PC-9 (cell line): ENCODE data around the gene USP24. TPM values are rescaled to one million over a fixed set of nuclear protein-coding genes. Genes with fewer than 3 reads are reported as not detected.

Experiments
- BruUV-seq: library from RNA; stranded (reverse); fragments of 400-500 nt; replicated peaks from 2 replicates; lab custom pipeline; 2021; lab: Mats Ljungman, UMichigan
- CTCF ChIA-PET: fragments of 300-600 bp; sonication (Branson Sonifier 250); formaldehyde crosslinking; loops from one replicate; lab custom pipeline; 2022; ENCODE audit warnings: antibody characterized with exemption; lab: Charles Lee
- POLR2A ChIA-PET: fragments of 300-600 bp; sonication (Branson Sonifier 250); formaldehyde crosslinking; loops from one replicate; lab custom pipeline; 2022; ENCODE audit warnings: antibody characterized with exemption; ENCODE audit not compliant: unreplicated experiment; lab: Charles Lee
- DNase-seq, 2 experiments: peaks; one replicate each; pipeline versions ENCODE4 v3.0.0 to v3.0.0-alpha.2; 2015 to 2022; ENCODE audit warnings: mixed read lengths in 1 of 2
- H2AFZ ChIP-seq: fragments of 200-600 bp; sonication (generic); 2 replicates; pipeline ENCODE4 v1.8.1; 2017; ENCODE audit warnings: antibody characterized with exemption
- H3F3A ChIP-seq: fragments of 200-600 bp; sonication (generic); 2 replicates; pipeline ENCODE4 v1.8.1; 2017; ENCODE audit warnings: antibody characterized with exemption, mild to moderate bottlenecking, low read depth; ENCODE audit not compliant: insufficient read depth
- H3K27ac ChIP-seq: fragments of 200-600 bp; sonication (generic); 2 replicates; pipeline ENCODE4 v1.6.1; 2016; ENCODE audit warnings: mixed run types
- H3K27me3 ChIP-seq: fragments of 200-600 bp; sonication (generic); 2 replicates; pipeline ENCODE4 v1.6.1; 2016; ENCODE audit warnings: low read depth, mixed run types; ENCODE audit not compliant: insufficient read depth
- H3K36me3 ChIP-seq: fragments of 200-600 bp; sonication (generic); 2 replicates; pipeline ENCODE4 v1.6.1; 2016; ENCODE audit warnings: low read depth, mixed run types
- H3K4me1 ChIP-seq: fragments of 200-600 bp; sonication (generic); replicated peaks from 2 replicates; pipeline ENCODE4 v1.6.1; 2016; ENCODE audit warnings: mixed run types; ENCODE audit not compliant: insufficient read depth
- H3K4me2 ChIP-seq: fragments of 200-600 bp; sonication (generic); 2 replicates; pipeline ENCODE4 v1.6.1; 2017; ENCODE audit warnings: mixed run types
- H3K4me3 ChIP-seq: fragments of 200-600 bp; sonication (generic); 2 replicates; pipeline ENCODE4 v1.6.1; 2016; ENCODE audit warnings: mixed run types
- H3K79me2 ChIP-seq: fragments of 200-600 bp; sonication (generic); 2 replicates; pipeline ENCODE4 v1.6.1; 2017; ENCODE audit warnings: low read depth, mixed run types
- H3K9me2 ChIP-seq: fragments of 200-600 bp; sonication (generic); 2 replicates; pipeline ENCODE4 v1.8.1; 2017; ENCODE audit warnings: mild to moderate bottlenecking; ENCODE audit not compliant: insufficient read depth
- H3K9me3 ChIP-seq: fragments of 200-600 bp; sonication (generic); 2 replicates; pipeline ENCODE4 v1.8.1; 2016; ENCODE audit warnings: low read depth; ENCODE audit not compliant: insufficient read depth
- H4K20me1 ChIP-seq: fragments of 200-600 bp; sonication (generic); 2 replicates; pipeline ENCODE4 v1.8.1; 2017; ENCODE audit not compliant: insufficient read depth
- CTCF ChIP-seq: fragments of 200-600 bp; sonication (generic); conservative IDR thresholded peaks from 2 replicates; pipeline ENCODE4 v1.6.1; 2017; ENCODE audit warnings: mixed run types, antibody characterized with exemption, mild to moderate bottlenecking, moderate library complexity
- EZH2 ChIP-seq: fragments of 200-600 bp; sonication (generic); IDR thresholded peaks from 2 replicates; pipeline ENCODE4 v1.8.0; 2017; ENCODE audit warnings: antibody characterized with exemption, low read depth
- intact Hi-C: fragments of 100-400 bp; cut with micrococcal nuclease; formaldehyde crosslinking; loops from one replicate; pipeline ENCODE4 v1.10.0; 2022; ENCODE audit not compliant: unreplicated experiment
- total RNA-seq: library from RNA; stranded (reverse); gene quantifications from 2 replicates; pipeline ENCODE4 v1.2.3, GENCODE V29; 2021

The USP24 gene
- total RNA-seq, 1 experiment from 2014 or later = 61.0 TPM

- Histone ChIP-seq H3K27ac (peak overlapping the region; percentile 87), H3F3A (peaks cover 36% of the 10 kb centered on the region; the same call in 1 of the 2 replicates), H3K9me3 (no peaks in the 10 kb centered on the region), H3K79me2 (peaks cover 42% of the 10 kb centered on the region), H3K36me3 (no peaks in the 10 kb centered on the region; the same call in 1 of the 2 replicates), H4K20me1 (peaks cover 6% of the 10 kb centered on the region; the same call in 1 of the 2 replicates), H3K9me2 (no peaks in the 10 kb centered on the region), H3K4me1 (peaks cover 38% of the 10 kb centered on the region), H2AFZ (no peak overlapping the region), H3K4me3 (no peak overlapping the region; the same call in 1 of the 2 replicates), H3K4me2 (peak overlapping the region; percentile 87), H3K27me3 (no peaks in the 10 kb centered on the region)
- BruUV-seq = no TSS peak
- peak in 1 of 2 experiments; percentile 63 for DNase-seq
- intact Hi-C loops = loop anchor here (2.0 kb wide), 1 partner anchor 59 kb away; no protein-coding TSS in a partner anchor
- ChIA-PET POLR2A (interaction anchor here (0.7 kb wide), 1 partner anchor 213 kb away, joined by 3 read pairs; no protein-coding TSS in a partner anchor), CTCF (no interaction called here)
- TF ChIP-seq CTCF (no peak), EZH2 (no peak)
Measured at GRCh38 chr1:55217226-55217986, 2.2 kb upstream of the USP24 start.

GRCh38 chr1:55216096-55216495 is 932 bp upstream of the USP24 start:
- peak overlapping the region; percentile 87 for H2AFZ ChIP-seq
- TSS peak; percentile 81 for BruUV-seq
- no peaks in the 10 kb centered on the region for H3K27me3 ChIP-seq
- H3K27ac ChIP-seq = peak overlapping the region; percentile 87
- POLR2A ChIA-PET = interaction anchor here (0.6 kb wide), 1 partner anchor 340 kb away, joined by 4 read pairs; no protein-coding TSS in a partner anchor
- H3K4me2 ChIP-seq = peak overlapping the region; percentile 87
- no peaks in the 10 kb centered on the region; the same call in 1 of the 2 replicates for H3K36me3 ChIP-seq
- peak overlapping the region; percentile 92 for H3K4me3 ChIP-seq
- peaks cover 51% of the 10 kb centered on the region for H3K4me1 ChIP-seq
- CTCF ChIA-PET = no interaction called here
- intact Hi-C loops = loop anchor here (2.0 kb wide), 1 partner anchor 61 kb away; no protein-coding TSS in a partner anchor
- H4K20me1 ChIP-seq = peaks cover 9% of the 10 kb centered on the region; the same call in 1 of the 2 replicates
- DNase-seq = no peak
- peaks cover 55% of the 10 kb centered on the region for H3K79me2 ChIP-seq
- TF ChIP-seq CTCF = no peak
- no peak for TF ChIP-seq EZH2
- H3K9me2 ChIP-seq = no peaks in the 10 kb centered on the region
- H3F3A ChIP-seq = peaks cover 36% of the 10 kb centered on the region; the same call in 1 of the 2 replicates
- H3K9me3 ChIP-seq = no peaks in the 10 kb centered on the region

GRCh38 chr1:55214934-55215193 is 300 bp downstream of the USP24 start:
- POLR2A ChIA-PET = interaction anchor here (0.7 kb wide), 1 partner anchor 1294 kb away, joined by 8 read pairs; no protein-coding TSS in a partner anchor
- Histone ChIP-seq H3K9me3 (no peaks in the 10 kb centered on the region), H3K79me2 (peaks cover 68% of the 10 kb centered on the region), H3K4me2 (peak overlapping the region; percentile 87), H3F3A (peaks cover 36% of the 10 kb centered on the region; the same call in 1 of the 2 replicates), H3K27ac (peak overlapping the region; percentile 87), H3K4me3 (peak overlapping the region; percentile 92), H3K27me3 (no peaks in the 10 kb centered on the region), H3K4me1 (peaks cover 63% of the 10 kb centered on the region), H2AFZ (peak overlapping the region; percentile 87; the same call in 1 of the 2 replicates), H4K20me1 (peaks cover 9% of the 10 kb centered on the region; the same call in 1 of the 2 replicates), H3K36me3 (no peaks in the 10 kb centered on the region; the same call in 1 of the 2 replicates), H3K9me2 (no peaks in the 10 kb centered on the region)
- CTCF ChIA-PET = no interaction called here
- TF ChIP-seq EZH2 (no peak), CTCF (no peak)
- intact Hi-C loops = loop anchor here (2.0 to 5.0 kb wide), 2 partner anchors 30 to 73 kb away; no protein-coding TSS in a partner anchor
- BruUV-seq = no TSS peak
- DNase-seq = peak in 1 of 2 experiments; percentile 51
